Mesenchymal stem cell (in vitro differentiated cells and primary cell): ENCODE data around the gene NPIPA1.
"Not testable (repeated sequence)": the region's sequence is repeated elsewhere in the genome, so short reads cannot be mapped to it uniquely, and the experiment has no call there.

ENCODE experiments used
- DNase-seq: peaks from one replicate; pipeline ENCODE4 v3.0.0-alpha.2; 2013
- H2AFZ ChIP-seq: one replicate; pipeline ENCODE4 v1.6.1; 2013; ENCODE audit warnings: low read depth, mild to moderate bottlenecking, control low read depth, inconsistent platforms, low read length, moderate library complexity
- H2AK5ac ChIP-seq: 2 replicates; pipeline ENCODE4 v1.6.1; 2013; ENCODE audit warnings: low read length, moderate library complexity, mild to moderate bottlenecking, inconsistent platforms; ENCODE audit not compliant: severe bottlenecking
- H2BK120ac ChIP-seq: one replicate; pipeline ENCODE4 v1.6.1; 2013; ENCODE audit warnings: low read depth, mild to moderate bottlenecking, inconsistent platforms, low read length, moderate library complexity
- H2BK12ac ChIP-seq, 2 experiments: one replicate each; pipeline ENCODE4 v1.6.1; 2013; ENCODE audit warnings: inconsistent platforms in 2 of 2, low read length in 2 of 2, mild to moderate bottlenecking in 2 of 2, moderate library complexity in 2 of 2, control low read depth in 1 of 2
- H2BK15ac ChIP-seq: one replicate; pipeline ENCODE4 v1.6.1; 2013; ENCODE audit warnings: mild to moderate bottlenecking, low read depth, inconsistent platforms; ENCODE audit not compliant: poor library complexity, severe bottlenecking
- H2BK5ac ChIP-seq: 2 replicates; pipeline ENCODE4 v1.6.1; 2013; ENCODE audit warnings: low read depth, mild to moderate bottlenecking, low read length, control low read depth, inconsistent platforms; ENCODE audit not compliant: poor library complexity, severe bottlenecking
- H3K14ac ChIP-seq, 2 experiments: one replicate each; pipeline ENCODE4 v1.6.1; 2013; ENCODE audit warnings: inconsistent platforms in 2 of 2, low read length in 2 of 2, control low read depth in 1 of 2, mild to moderate bottlenecking in 1 of 2, moderate library complexity in 1 of 2
- H3K18ac ChIP-seq, 2 experiments: one replicate each; pipeline ENCODE4 v1.6.1; 2013; ENCODE audit warnings: inconsistent platforms in 2 of 2, low read length in 2 of 2, control low read depth in 1 of 2, low read depth in 1 of 2, mild to moderate bottlenecking in 1 of 2
- H3K23ac ChIP-seq, 2 experiments: one replicate each; pipeline ENCODE4 v1.6.1; 2013; ENCODE audit warnings: inconsistent platforms in 2 of 2, low read length in 2 of 2, mild to moderate bottlenecking in 2 of 2, moderate library complexity in 2 of 2, control low read depth in 1 of 2
- H3K27ac ChIP-seq: 2 replicates; pipeline ENCODE4 v1.5.1; 2013; ENCODE audit warnings: mild to moderate bottlenecking, moderate library complexity, low read length, control low read depth, inconsistent platforms; ENCODE audit not compliant: poor library complexity, severe bottlenecking
- H3K27me3 ChIP-seq, 2 experiments: 2 replicates each; pipeline versions ENCODE4 v1.6.1 to v1.7.0; 2013; ENCODE audit warnings: low read length in 2 of 2, mild to moderate bottlenecking in 2 of 2, moderate library complexity in 2 of 2, control low read depth in 1 of 2, inconsistent platforms in 1 of 2; ENCODE audit not compliant: control insufficient read depth in 1 of 2, insufficient read depth in 1 of 2
- H3K36me3 ChIP-seq, 2 experiments: 2 replicates each; pipeline versions ENCODE4 v1.6.1 to v1.7.0; 2013; ENCODE audit warnings: low read length in 2 of 2, control low read depth in 1 of 2, inconsistent platforms in 1 of 2, low read depth in 1 of 2, mild to moderate bottlenecking in 1 of 2; ENCODE audit not compliant: insufficient read depth in 2 of 2, control insufficient read depth in 1 of 2
- H3K4ac ChIP-seq, 2 experiments: one replicate each; pipeline ENCODE4 v1.6.1; 2013; ENCODE audit warnings: inconsistent platforms in 2 of 2, low read length in 2 of 2, mild to moderate bottlenecking in 2 of 2, moderate library complexity in 2 of 2, control low read depth in 1 of 2, low read depth in 1 of 2
- H3K4me1 ChIP-seq: 2 replicates; pipeline ENCODE4 v1.6.1; 2013; ENCODE audit warnings: low read depth, low read length, control low read depth; ENCODE audit not compliant: control insufficient read depth, insufficient read depth
- H3K4me2 ChIP-seq: 2 replicates; pipeline ENCODE4 v1.6.1; 2013; ENCODE audit warnings: low read length, mild to moderate bottlenecking, inconsistent platforms; ENCODE audit not compliant: poor library complexity, severe bottlenecking
- H3K4me3 ChIP-seq, 2 experiments: 2 replicates each; pipeline versions ENCODE4 v1.5.1 to v1.7.0; 2013; ENCODE audit warnings: low read length in 2 of 2, mild to moderate bottlenecking in 2 of 2, control low read depth in 1 of 2, low read depth in 1 of 2; ENCODE audit not compliant: insufficient read depth in 1 of 2
- H3K79me1 ChIP-seq: replicated peaks from 2 replicates; pipeline ENCODE4 v1.6.1; 2013; ENCODE audit warnings: mild to moderate bottlenecking, control low read depth, low read length, inconsistent platforms; ENCODE audit not compliant: poor library complexity, severe bottlenecking
- H3K9ac ChIP-seq: 2 replicates; pipeline ENCODE4 v1.7.0; 2013; ENCODE audit warnings: mild to moderate bottlenecking, low read length, moderate library complexity
- H3K9me3 ChIP-seq: 2 replicates; pipeline ENCODE4 v1.7.0; 2013; ENCODE audit warnings: mild to moderate bottlenecking, low read length; ENCODE audit not compliant: control insufficient read depth
- H4K8ac ChIP-seq: one replicate; pipeline ENCODE4 v1.6.1; 2013; ENCODE audit warnings: inconsistent platforms, mild to moderate bottlenecking, low read length, moderate library complexity
- H4K91ac ChIP-seq: one replicate; pipeline ENCODE4 v1.6.1; 2013; ENCODE audit warnings: mild to moderate bottlenecking, low read length, inconsistent platforms
- WGBS: methylation state at CpG from one replicate; pipeline ENCODE4 v1.1.7; 2013; ENCODE audit warnings: mixed read lengths; 5-methylcytosine and 5-hydroxymethylcytosine counted together

Gene NPIPA1

GRCh38 chr16:14988092-14988491 lies 50.8 kb downstream of the NPIPA1 start:
- H2AK5ac ChIP-seq, H2BK120ac ChIP-seq, H3K9me3 ChIP-seq, H2BK5ac ChIP-seq, H3K4me2 ChIP-seq, H3K4me3 ChIP-seq, H3K23ac ChIP-seq, H3K4ac ChIP-seq, H4K8ac ChIP-seq, H3K27ac ChIP-seq, H3K14ac ChIP-seq, H4K91ac ChIP-seq, H3K18ac ChIP-seq, H2BK12ac ChIP-seq, H2AFZ ChIP-seq, H3K79me1 ChIP-seq, DNase-seq, H3K27me3 ChIP-seq, H3K9ac ChIP-seq, H2BK15ac ChIP-seq: not testable (repeated sequence)
- Histone ChIP-seq H3K4me1 (peaks cover 25% of the 10 kb centered on the region), H3K36me3 (peaks cover 29 to 40% of the 10 kb centered on the region in 2 experiments)
- WGBS, result 89% methylated on average over 8 of the region's 8 CpGs

- not testable (repeated sequence) for H3K18ac ChIP-seq, H3K14ac ChIP-seq, H3K23ac ChIP-seq, H4K8ac ChIP-seq, DNase-seq, H3K4me3 ChIP-seq, H2BK5ac ChIP-seq, H2BK15ac ChIP-seq, H3K9me3 ChIP-seq, H3K4ac ChIP-seq, H2AK5ac ChIP-seq, H2BK120ac ChIP-seq, H3K4me2 ChIP-seq, H2BK12ac ChIP-seq, H4K91ac ChIP-seq, H3K27ac ChIP-seq, H3K9ac ChIP-seq, H2AFZ ChIP-seq, H3K79me1 ChIP-seq, H3K27me3 ChIP-seq
- peaks cover 25% of the 10 kb centered on the region for H3K4me1 ChIP-seq
- H3K36me3 ChIP-seq, result peaks cover 29 to 40% of the 10 kb centered on the region in 2 experiments
- 97% methylated on average over 25 of the region's 25 CpGs for WGBS
Observed at GRCh38 chr16:14988661-14989191, 51.5 kb downstream of the NPIPA1 start.

GRCh38 chr16:14989291-14990281 lies 52.3 kb downstream of the NPIPA1 start:
- not testable (repeated sequence) for H3K4me2 ChIP-seq, H3K18ac ChIP-seq, H3K79me1 ChIP-seq

More at GRCh38 chr16:14989291-14990281, 52.3 kb downstream of the NPIPA1 start:
- not testable (repeated sequence) for H4K8ac ChIP-seq, H3K9me3 ChIP-seq, H3K4ac ChIP-seq, H2BK120ac ChIP-seq, H3K23ac ChIP-seq, H2AK5ac ChIP-seq, H2BK12ac ChIP-seq, DNase-seq, H3K27ac ChIP-seq, H2BK15ac ChIP-seq, H3K9ac ChIP-seq, H3K14ac ChIP-seq, H3K4me3 ChIP-seq, H3K27me3 ChIP-seq, H2BK5ac ChIP-seq, H2AFZ ChIP-seq, H4K91ac ChIP-seq
- peaks cover 27 to 37% of the 10 kb centered on the region in 2 experiments for H3K36me3 ChIP-seq
- WGBS, result 96% methylated on average over 53 of the region's 98 CpGs
- H3K4me1 ChIP-seq, result peaks cover 25% of the 10 kb centered on the region
